Measurements from ENCODE around the gene NCAPG2. TPM values are rescaled to one million over a fixed set of nuclear protein-coding genes. Genes with fewer than 3 reads are reported as not detected.

NCAPG2 gene
- total RNA-seq, 4 donors from 2014 or later: 3.4 to 9.0 (median 4.3) TPM

GRCh38 chr7:158738841-158739240 lies 34.2 kb upstream of the NCAPG2 start:
- Histone ChIP-seq H3K27me3 (no peaks in the 10 kb centered on the region), H3K9me3 (no peaks in the 10 kb centered on the region), H3K4me1 (peaks cover 0 to 12% (median 6%) of the 10 kb centered on the region in 4 donors), H3K27ac (no peak overlapping the region), H3K4me3 (no peak overlapping the region), H3K36me3 (peaks cover 0 to 63% (median 31%) of the 10 kb centered on the region in 4 donors)
- TF ChIP-seq EP300 (IDR thresholded peaks at IDR 0.05; ENCODE audit: low read depth) (no peak), POLR2A (IDR thresholded peaks at IDR 0.05) (no peak), POLR2AphosphoS5 (IDR thresholded peaks at IDR 0.05) (no peak)
- TF ChIP-seq, protein P1, sequence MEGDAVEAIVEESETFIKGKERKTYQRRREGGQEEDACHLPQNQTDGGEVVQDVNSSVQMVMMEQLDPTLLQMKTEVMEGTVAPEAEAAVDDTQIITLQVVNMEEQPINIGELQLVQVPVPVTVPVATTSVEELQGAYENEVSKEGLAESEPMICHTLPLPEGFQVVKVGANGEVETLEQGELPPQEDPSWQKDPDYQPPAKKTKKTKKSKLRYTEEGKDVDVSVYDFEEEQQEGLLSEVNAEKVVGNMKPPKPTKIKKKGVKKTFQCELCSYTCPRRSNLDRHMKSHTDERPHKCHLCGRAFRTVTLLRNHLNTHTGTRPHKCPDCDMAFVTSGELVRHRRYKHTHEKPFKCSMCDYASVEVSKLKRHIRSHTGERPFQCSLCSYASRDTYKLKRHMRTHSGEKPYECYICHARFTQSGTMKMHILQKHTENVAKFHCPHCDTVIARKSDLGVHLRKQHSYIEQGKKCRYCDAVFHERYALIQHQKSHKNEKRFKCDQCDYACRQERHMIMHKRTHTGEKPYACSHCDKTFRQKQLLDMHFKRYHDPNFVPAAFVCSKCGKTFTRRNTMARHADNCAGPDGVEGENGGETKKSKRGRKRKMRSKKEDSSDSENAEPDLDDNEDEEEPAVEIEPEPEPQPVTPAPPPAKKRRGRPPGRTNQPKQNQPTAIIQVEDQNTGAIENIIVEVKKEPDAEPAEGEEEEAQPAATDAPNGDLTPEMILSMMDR (IDR thresholded peaks at IDR 0.05): no peak
- DNase-seq: no peak
- in situ Hi-C loops (cut with MboI; ENCODE audit: low pct_ligation_motif_present in 1 of 4, low pct_unique_long_range_greater_than_20kb in 1 of 4, low sequenced_read_pairs in 3 of 4) (no loop called here), intact Hi-C loops (cut with DNase I; ENCODE audit: low total_unique reads) (no loop called here)
- 88 to 94% methylated on average over 7 to 15 of the region's 15 CpGs for WGBS, 2 donors (ENCODE audit: low coverage in 1 of 2)

GRCh38 chr7:158737064-158737695 lies 32.6 kb upstream of the NCAPG2 start:
- WGBS, 2 donors (ENCODE audit: low coverage in 1 of 2): 89 to 92% methylated on average over 8 to 19 of the region's 19 CpGs

GRCh38 chr7:158735935-158736334 lies 31.3 kb upstream of the NCAPG2 start:
- no peaks in the 10 kb centered on the region for H3K27me3 ChIP-seq
- WGBS, 2 donors (ENCODE audit: low coverage in 1 of 2): 88 to 100% methylated on average over 4 to 12 of the region's 12 CpGs
- no peak overlapping the region for H3K4me3 ChIP-seq
- H3K27ac ChIP-seq: no peak overlapping the region
- H3K9me3 ChIP-seq: no peaks in the 10 kb centered on the region
- TF ChIP-seq, protein P1 (IDR thresholded peaks at IDR 0.05): no peak
- TF ChIP-seq POLR2A (IDR thresholded peaks at IDR 0.05): no peak
- no peak for TF ChIP-seq EP300 (IDR thresholded peaks at IDR 0.05; ENCODE audit: low read depth)
- no peak for TF ChIP-seq POLR2AphosphoS5 (IDR thresholded peaks at IDR 0.05)
- DNase-seq: no peak
- in situ Hi-C loops (cut with MboI; ENCODE audit: low pct_ligation_motif_present in 1 of 4, low pct_unique_long_range_greater_than_20kb in 1 of 4, low sequenced_read_pairs in 3 of 4): no loop called here
- H3K36me3 ChIP-seq: peaks cover 0 to 53% (median 23%) of the 10 kb centered on the region in 4 donors
- intact Hi-C loops (cut with DNase I; ENCODE audit: low total_unique reads): no loop called here
- H3K4me1 ChIP-seq: peaks cover 0 to 11% (median 4%) of the 10 kb centered on the region in 4 donors

More at GRCh38 chr7:158737064-158737695, 32.6 kb upstream of the NCAPG2 start:
- H3K27me3 ChIP-seq: no peaks in the 10 kb centered on the region
- in situ Hi-C loops (cut with MboI; ENCODE audit: low pct_ligation_motif_present in 1 of 4, low pct_unique_long_range_greater_than_20kb in 1 of 4, low sequenced_read_pairs in 3 of 4) (no loop called here), intact Hi-C loops (cut with DNase I; ENCODE audit: low total_unique reads) (no loop called here)
- H3K4me1 ChIP-seq: peaks cover 0 to 12% (median 6%) of the 10 kb centered on the region in 4 donors
- no peak overlapping the region for H3K27ac ChIP-seq
- H3K36me3 ChIP-seq: peaks cover 0 to 65% (median 27%) of the 10 kb centered on the region in 4 donors
- no peak for TF ChIP-seq POLR2A (IDR thresholded peaks at IDR 0.05)
- no peak for TF ChIP-seq POLR2AphosphoS5 (IDR thresholded peaks at IDR 0.05)
- TF ChIP-seq, protein P1 (IDR thresholded peaks at IDR 0.05): no peak
- TF ChIP-seq EP300 (IDR thresholded peaks at IDR 0.05; ENCODE audit: low read depth): no peak
- no peak overlapping the region for H3K4me3 ChIP-seq
- DNase-seq: no peak
- H3K9me3 ChIP-seq: no peaks in the 10 kb centered on the region

DNA sequence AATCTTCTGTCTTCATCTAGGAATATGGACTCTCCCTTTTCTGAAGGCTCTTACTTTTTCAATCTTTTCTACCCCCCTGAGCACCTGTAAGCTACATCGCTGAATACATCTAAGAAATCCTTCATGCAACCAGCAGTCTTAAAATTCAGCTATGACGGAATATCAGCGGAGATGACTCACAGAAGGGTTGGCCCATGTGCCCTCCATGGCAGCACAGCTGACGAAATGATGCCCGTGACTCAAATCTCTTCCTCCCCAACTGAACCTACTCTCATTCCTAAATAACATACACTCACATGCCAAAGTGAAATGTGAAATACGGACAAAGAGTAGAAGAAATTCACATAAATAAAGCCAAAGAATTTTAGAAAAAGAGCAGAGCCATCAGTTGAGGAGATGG lies 30.3 kb upstream of the NCAPG2 start:
- intact Hi-C loops (cut with DNase I; ENCODE audit: low total_unique reads): no loop called here
- WGBS, 2 donors (ENCODE audit: low coverage in 1 of 2): 94 to 100% methylated on average over 1 to 6 of the region's 6 CpGs
- TF ChIP-seq, protein P1 (IDR thresholded peaks at IDR 0.05): no peak
- TF ChIP-seq POLR2A (IDR thresholded peaks at IDR 0.05) (no peak), POLR2AphosphoS5 (IDR thresholded peaks at IDR 0.05) (no peak), EP300 (IDR thresholded peaks at IDR 0.05; ENCODE audit: low read depth) (no peak)
- H3K27ac ChIP-seq: no peak overlapping the region
- H3K36me3 ChIP-seq: peaks cover 0 to 49% (median 17%) of the 10 kb centered on the region in 4 donors
- no peak for DNase-seq
- no peaks in the 10 kb centered on the region for H3K27me3 ChIP-seq
- H3K9me3 ChIP-seq: no peaks in the 10 kb centered on the region
- peaks cover 0 to under 1% (median 0%) of the 10 kb centered on the region in 4 donors for H3K4me1 ChIP-seq
- H3K4me3 ChIP-seq: no peak overlapping the region
- in situ Hi-C loops (cut with MboI; ENCODE audit: low pct_ligation_motif_present in 1 of 4, low pct_unique_long_range_greater_than_20kb in 1 of 4, low sequenced_read_pairs in 3 of 4): no loop called here

Data from transverse colon (tissue), 4 donors.